GM03348 (cell line): Measurements from ENCODE around the gene CSTPP1.

Experiments used
- DNase-seq: peaks from one replicate; pipeline ENCODE4 v3.0.0; 2012; ENCODE audit warnings: low spot score

CSTPP1 gene

DNA sequence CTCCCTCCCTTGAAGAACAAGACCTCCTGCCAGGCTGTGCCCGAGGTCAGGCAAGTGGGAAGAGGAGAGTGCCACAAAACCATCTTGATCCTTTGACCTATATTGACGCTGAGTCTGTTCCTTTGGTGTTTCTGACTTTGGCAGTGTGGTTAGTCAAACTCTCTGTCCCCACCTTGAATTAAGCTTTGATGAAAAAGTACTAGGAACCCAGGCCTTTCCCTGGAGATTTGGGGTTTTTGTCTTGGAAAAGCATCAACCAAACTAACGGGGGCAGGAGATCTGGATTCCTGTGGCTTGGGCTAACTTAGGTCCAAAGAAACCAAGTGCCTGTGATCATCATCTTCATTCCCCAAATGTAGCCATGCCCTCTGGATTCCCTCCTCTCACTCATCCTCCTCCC lies 199.8 kb downstream of the CSTPP1 start:
- DNase-seq = no peak

GRCh38 chr11:47136921-47137320 lies 200.4 kb downstream of the CSTPP1 start:
- no peak for DNase-seq

- no peak for DNase-seq
Measured at GRCh38 chr11:47137476-47137875, 200.9 kb downstream of the CSTPP1 start.

DNA sequence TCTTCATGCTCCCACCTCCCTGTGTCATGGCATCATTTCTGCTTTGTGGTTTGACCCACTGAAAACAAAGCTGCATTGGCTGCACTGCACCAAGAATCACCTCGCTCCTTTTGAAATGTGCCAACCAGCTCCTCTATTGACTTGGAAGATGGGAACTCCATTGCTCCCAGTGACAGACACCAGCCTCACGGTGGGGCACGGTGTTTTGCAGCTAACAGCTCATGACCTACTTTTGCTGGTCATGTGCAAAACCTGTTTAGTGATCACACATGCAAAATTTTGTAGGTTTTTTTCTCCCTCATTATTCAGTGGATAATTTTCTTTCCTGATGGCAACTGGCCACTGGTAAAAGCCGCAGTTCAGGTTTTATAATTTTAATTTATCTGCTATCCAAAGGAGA lies 203.3 kb downstream of the CSTPP1 start:
- no peak for DNase-seq

DNA sequence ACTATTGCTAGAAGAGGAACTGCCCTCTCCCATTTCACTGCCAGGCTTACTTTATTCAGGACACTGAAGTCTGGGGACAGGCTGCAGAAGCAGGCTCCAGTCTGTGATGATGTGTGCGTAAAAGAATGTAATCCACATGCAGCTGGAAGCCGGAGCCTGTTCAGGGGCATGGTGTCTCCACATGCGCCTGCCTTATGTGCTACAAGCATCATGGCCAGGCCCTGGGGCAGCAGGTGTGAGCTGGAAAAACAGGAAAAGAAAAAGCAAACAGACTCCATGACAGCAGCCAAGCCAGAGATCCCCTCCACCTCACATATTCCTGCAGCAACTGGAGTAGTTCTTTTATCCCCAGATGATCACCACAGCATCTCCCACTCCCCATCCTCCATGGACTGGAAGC lies 206.8 kb downstream of the CSTPP1 start:
- DNase-seq = peak; percentile 83

DNA sequence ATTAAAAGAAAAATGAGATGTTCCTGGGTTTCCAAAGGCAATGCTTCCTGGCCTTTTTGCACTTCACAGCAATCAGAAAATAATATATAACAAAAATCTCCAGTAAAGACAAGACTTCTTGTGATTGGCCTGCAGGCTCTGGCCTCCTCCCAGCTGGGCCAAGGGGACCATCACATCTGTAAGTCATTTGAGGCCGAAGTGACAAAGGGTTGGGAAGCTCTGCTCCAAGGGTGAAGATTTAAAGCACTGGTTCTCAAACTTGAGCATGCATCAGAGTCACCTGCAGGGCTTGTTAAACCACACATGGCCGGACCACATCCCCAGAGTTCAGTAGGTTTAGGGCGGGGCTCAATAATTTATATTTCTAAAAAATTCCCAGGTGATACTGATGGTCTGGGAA lies 208.0 kb downstream of the CSTPP1 start:
- DNase-seq = no peak

GRCh38 chr11:47147250-47147649 lies 210.7 kb downstream of the CSTPP1 start:
- no peak for DNase-seq

GRCh38 chr11:47147681-47148080 lies 211.1 kb downstream of the CSTPP1 start:
- DNase-seq = no peak

DNA sequence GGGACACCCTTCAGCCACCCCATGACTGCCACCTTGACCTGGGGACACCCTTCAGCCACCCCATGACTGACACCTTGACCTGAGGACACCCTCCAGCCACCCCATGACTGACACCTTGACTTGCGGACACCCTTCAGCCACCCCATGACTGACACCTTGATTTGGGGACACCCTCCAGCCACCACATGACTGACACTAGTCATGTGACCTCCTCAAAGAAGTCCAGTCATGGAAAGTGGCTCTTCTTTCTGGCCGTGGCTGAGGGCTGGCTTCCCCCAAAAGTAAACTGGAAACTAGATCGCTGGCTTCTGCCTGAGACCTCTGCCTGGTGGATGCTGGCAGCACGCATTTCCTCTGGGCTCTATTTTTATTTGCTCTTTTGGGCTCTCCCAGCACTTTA lies 211.7 kb downstream of the CSTPP1 start:
- DNase-seq = no peak

DNA sequence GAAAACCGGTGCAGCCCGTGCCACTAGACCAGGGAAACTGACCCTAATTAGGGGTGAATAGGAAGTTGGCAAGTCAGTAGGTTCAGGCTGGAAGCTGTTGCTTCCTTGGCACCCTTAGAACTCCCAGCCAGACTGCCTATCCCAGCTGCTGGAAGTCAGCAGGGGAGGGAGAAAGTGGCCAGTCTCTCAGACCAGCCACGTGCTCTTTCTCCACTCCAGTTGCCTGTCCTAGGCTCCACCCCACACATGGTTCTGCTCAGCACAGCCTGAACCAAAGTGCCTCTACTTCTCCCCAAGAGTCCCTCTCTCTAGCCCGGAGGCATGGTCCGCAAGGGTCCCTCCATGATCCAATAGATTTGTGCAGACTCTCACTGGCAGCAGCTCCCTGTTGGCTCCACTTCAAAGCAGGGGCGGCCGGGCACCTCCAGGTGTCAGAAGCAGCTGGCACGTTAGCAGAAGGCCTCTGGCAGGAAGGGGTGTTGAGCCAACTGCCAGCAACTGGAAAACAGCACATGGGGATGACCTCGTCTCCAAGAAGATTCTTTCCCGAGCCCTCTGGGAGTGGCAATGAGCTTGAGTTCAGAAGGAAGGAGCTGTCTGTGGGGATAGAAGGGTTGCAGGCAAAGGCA lies 212.5 kb downstream of the CSTPP1 start:
- peak; percentile 62 for DNase-seq

- no peak for DNase-seq
Measured at GRCh38 chr11:47149782-47150181, 213.2 kb downstream of the CSTPP1 start.

DNA sequence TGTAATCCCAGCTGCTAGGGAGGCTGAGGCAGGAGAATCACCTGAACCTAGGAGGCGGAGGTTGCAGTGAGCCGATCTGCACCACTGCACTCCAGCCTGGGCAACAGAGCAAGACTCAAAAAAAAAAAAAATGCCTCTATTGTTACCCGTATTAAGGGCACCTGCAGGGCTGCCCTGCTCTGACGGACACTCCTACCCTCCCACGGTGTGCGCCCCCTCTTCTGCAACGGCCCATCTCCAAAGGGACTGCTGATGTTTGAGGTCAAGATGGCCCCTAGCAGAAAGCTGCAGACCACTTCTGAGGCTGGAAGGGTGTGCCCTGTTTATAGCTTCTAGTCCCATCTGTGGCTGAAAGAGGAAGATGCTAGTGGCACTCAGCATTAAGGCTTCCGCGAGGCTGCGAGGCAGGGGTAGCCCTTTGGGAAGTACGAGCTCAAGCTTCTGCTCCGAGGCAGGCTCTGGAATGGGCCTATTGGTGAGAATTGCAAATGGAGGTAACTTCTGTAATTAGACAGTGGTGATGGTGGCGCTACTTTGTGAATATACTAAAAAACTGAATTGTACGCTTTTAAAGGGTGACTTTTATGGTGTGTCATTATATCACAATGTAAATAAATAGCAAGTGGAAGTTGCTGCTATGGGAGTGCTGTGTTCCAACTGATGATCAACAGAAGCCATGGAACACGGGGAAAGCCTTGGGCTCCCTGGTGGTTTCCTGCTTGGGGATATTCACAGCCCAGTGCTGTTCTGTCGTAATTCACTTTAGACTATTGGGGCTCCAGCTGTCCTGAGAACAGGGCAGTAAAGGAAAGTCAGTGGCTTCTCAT lies 215.8 kb downstream of the CSTPP1 start:
- DNase-seq = no peak

- peak; percentile 90 for DNase-seq
Measured at GRCh38 chr11:47152953-47153950, 216.7 kb downstream of the CSTPP1 start.

- no peak for DNase-seq
Measured at GRCh38 chr11:47154616-47155570, 218.3 kb downstream of the CSTPP1 start.

DNA sequence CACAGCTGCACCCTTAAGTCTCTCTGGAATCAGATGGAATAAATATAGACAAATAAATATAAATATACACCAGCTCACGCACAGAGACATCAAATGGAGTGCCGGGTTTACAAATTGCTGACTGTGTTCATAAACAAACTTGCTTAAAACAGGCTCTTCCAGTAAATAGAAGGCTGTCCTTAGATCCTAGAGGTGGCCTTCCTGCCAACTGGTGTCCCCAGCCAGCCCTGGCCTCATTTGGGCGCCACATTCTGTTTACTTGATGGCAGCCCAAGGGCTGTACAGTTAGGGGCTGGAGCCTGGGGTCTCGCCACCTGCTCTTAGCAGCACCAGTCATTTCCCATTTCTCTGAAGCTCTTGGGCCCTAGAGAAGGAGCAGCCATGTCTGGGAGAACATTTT lies 219.3 kb downstream of the CSTPP1 start:
- DNase-seq = no peak

- no peak for DNase-seq
Measured at GRCh38 chr11:47156333-47156732, 219.8 kb downstream of the CSTPP1 start.

DNA sequence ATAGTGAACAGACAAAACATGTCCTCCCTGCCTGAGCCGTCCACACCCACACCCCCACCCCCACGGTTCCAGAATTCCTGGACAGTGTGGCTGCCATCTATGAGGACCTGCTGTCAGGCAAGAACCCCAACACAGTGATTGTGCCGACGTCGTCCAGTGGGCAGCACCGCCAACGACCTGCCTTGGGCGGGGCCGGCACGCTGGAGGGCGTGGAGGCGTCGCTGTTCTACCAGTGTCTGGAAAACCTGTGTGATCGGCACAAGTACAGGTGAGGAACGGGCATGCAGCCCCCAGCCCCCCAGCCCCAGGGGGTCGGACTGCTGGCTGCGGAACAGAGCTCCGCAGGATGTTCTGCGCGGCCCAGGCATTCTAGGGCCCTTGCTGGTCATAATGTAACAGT lies 220.4 kb downstream of the CSTPP1 start:
- DNase-seq = no peak

DNA sequence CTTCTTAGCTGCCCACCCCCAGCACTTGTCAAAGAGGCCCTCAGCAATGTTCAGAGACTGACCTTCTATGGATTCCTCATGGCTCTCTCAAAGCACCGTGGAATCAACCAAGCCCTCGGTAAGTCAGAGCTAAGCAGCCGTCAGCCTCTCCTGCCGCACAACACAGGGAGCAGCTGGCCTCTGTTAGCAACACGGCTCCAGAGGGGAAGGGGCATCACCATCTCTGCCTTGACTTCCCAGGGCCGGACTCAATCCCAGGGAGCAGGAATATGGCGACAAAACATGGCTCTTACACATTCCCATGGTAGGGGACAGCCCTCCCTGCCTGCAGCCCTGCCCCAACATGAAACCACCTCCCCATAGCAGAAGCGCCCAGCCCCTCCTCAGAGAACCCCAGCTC lies 221.2 kb downstream of the CSTPP1 start:
- no peak for DNase-seq

DNA sequence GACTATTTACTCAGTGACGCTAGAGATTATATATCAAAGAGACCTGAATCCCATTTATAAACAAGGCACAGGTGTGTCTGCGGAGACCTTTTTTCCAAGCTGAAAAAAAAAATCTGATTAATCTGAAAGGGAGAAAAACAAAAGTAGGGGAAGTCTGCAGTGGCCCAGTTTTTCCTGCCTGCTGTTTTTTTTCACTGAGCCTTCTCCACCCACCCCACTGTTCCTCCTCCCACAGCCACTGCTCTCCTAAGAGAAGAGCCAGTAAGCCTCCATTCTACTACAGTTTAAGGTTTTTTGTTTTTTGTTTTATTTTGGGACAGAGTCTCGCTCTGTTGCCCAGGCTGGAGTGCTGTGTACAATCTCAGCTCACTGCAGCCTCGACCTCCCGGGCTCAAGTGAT lies 221.7 kb downstream of the CSTPP1 start:
- no peak for DNase-seq

DNA sequence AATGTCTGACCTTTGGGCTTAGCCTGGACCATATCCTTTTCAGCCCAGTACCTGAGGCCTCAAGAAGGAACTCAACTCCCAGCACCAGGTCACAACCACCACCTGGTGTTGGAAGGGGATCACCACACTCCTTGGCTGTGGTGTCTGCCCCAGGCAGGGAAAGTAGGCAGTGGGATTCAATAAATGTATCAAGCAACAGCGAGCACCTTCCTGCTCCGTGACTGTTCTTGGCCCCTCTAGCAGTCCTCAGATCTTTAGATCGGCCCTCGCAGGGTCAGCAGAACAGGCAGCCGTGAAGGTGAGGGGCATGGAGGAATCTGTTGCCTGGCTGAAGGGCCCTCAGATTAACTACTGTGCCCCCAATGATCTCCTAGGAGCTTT lies 224.2 kb downstream of the CSTPP1 start:
- no peak for DNase-seq

- DNase-seq = peak; percentile 90
Measured at GRCh38 chr11:47161134-47161854, 224.7 kb downstream of the CSTPP1 start.
